ENCODE data around the gene DNLZ.

The DNLZ gene

GRCh38 chr9:136355616-136356557 is 7.7 kb downstream of the DNLZ start (continued):
- TF ChIP-seq ZNF239 (tag by site-specific recombination; IDR thresholded peaks at IDR 0.05) (no peak), FEZF1 (tag by site-specific recombination; IDR thresholded peaks at IDR 0.05) (no peak), ZNF561 (tag by site-specific recombination; IDR thresholded peaks at IDR 0.05; ENCODE audit: borderline replicate concordance) (no peak), ZNF621 (tag by site-specific recombination; IDR thresholded peaks at IDR 0.05) (no peak)

GRCh38 chr9:136354592-136355085 is 8.9 kb downstream of the DNLZ start:
- H3K9me3 ChIP-seq (ENCODE audit: control insufficient read depth, insufficient read depth, low read depth, low read length): no peaks in the 10 kb centered on the region
- ChIA-PET CTCF (no interaction called here), POLR2A (interaction anchor here (1.1 to 1.9 kb wide), 4 partner anchors 8 to 38 kb away, joined by 3 to 18 read pairs (median 3); partner anchors contain the start of gene DNLZ)
- no peak overlapping the region for H3K4me3 ChIP-seq (ENCODE audit: low read depth, low read length)
- H3K36me3 ChIP-seq (ENCODE audit: control insufficient read depth in 2 of 2, insufficient read depth in 1 of 2, low read length in 2 of 2): peaks cover 0 to 25% of the 10 kb centered on the region in 2 experiments; a peak in 1 of 3 replicates
- no peak overlapping the region for H3K27ac ChIP-seq (ENCODE audit: extremely low read depth, low read depth, low read length)
- no peaks in the 10 kb centered on the region for H3K4me1 ChIP-seq (ENCODE audit: control insufficient read depth, insufficient read depth, low read length)
- TF ChIP-seq ZNF341 (tag by site-specific recombination; IDR thresholded peaks at IDR 0.05; ENCODE audit: low read depth) (no peak), IKZF3 (tag by site-specific recombination; IDR thresholded peaks at IDR 0.05) (0 out of 2 replicates have a peak, but pooled peaks have one; percentile 24), EGR2 (tag by site-specific recombination; IDR thresholded peaks at IDR 0.05; ENCODE audit: low read depth) (0 out of 2 replicates have a peak, but pooled peaks have one; percentile 11), ZBTB48 (tag by site-specific recombination; IDR thresholded peaks at IDR 0.05) (no peak), KLF9 (tag by site-specific recombination; IDR thresholded peaks at IDR 0.05; ENCODE audit: low read depth) (no peak), ZNF555 (tag by site-specific recombination; conservative IDR thresholded peaks at IDR 0.05) (no peak), ZBTB17 (tag by site-specific recombination; IDR thresholded peaks at IDR 0.05) (no peak), GFI1B (tag by site-specific recombination; IDR thresholded peaks at IDR 0.05) (no peak), KLF1 (tag by site-specific recombination; IDR thresholded peaks at IDR 0.05) (peak; percentile 98), ZNF221 (tag by site-specific recombination; IDR thresholded peaks at IDR 0.05; ENCODE audit: borderline replicate concordance) (no peak), ZNF280C (tag by site-specific recombination; IDR thresholded peaks at IDR 0.05) (no peak), ZNF510 (tag by site-specific recombination; IDR thresholded peaks at IDR 0.05; ENCODE audit: insufficient replicate concordance) (no peak), ZNF692 (tag by site-specific recombination; IDR thresholded peaks at IDR 0.05) (no peak), ZNF707 (tag by site-specific recombination; IDR thresholded peaks at IDR 0.05) (no peak), ZNF423 (tag by site-specific recombination; IDR thresholded peaks at IDR 0.05) (no peak), HOXD13 (CRISPR knock-in tag; IDR thresholded peaks at IDR 0.05; ENCODE audit: borderline replicate concordance) (no peak), ZNF580 (tag by site-specific recombination; IDR thresholded peaks at IDR 0.05) (no peak), ZNF26 (tag by site-specific recombination; IDR thresholded peaks at IDR 0.05) (no peak), OVOL3 (tag by site-specific recombination; IDR thresholded peaks at IDR 0.05) (no peak), ZNF239 (tag by site-specific recombination; IDR thresholded peaks at IDR 0.05) (no peak), ZNF16 (tag by site-specific recombination; IDR thresholded peaks at IDR 0.05; ENCODE audit: low read depth) (no peak), ZNF843 (tag by site-specific recombination; IDR thresholded peaks at IDR 0.05) (no peak), ZNF544 (tag by site-specific recombination; IDR thresholded peaks at IDR 0.05) (no peak), FEZF1 (tag by site-specific recombination; IDR thresholded peaks at IDR 0.05) (no peak), ZBTB49 (tag by site-specific recombination; IDR thresholded peaks at IDR 0.05; ENCODE audit: low read depth) (no peak)
